Gastroesophageal sphincter (tissue), 4 donors: Measurements from ENCODE around the gene MYOT. TPM values are rescaled to one million over a fixed set of nuclear protein-coding genes. Genes with fewer than 3 reads are reported as not detected.

Experiments used
- ATAC-seq: fragments of 150-250 bp; one replicate; pipeline ENCODE4 v1.9.1; 2016; ENCODE audit warnings: mild to moderate bottlenecking, moderate library complexity
- H3K27ac ChIP-seq, 4 donors: fragments of 200-600 bp; sonication (generic) in 3 of 4; 1 replicate in 3 of 4; 2 replicates in 1 of 4; pipeline ENCODE4 v1.5.1; 2016 to 2019
- H3K27me3 ChIP-seq: fragments of 200-600 bp; sonication (generic); one replicate; pipeline ENCODE4 v1.5.1; 2019
- H3K36me3 ChIP-seq, 2 donors: fragments of 200-600 bp; sonication (generic); one replicate each; pipeline ENCODE4 v1.5.1; 2019; ENCODE audit warnings: control low read depth in 1 of 2
- H3K4me1 ChIP-seq, 3 donors: fragments of 200-600 bp; sonication (generic); 1 replicate in 2 of 3; 2 replicates in 1 of 3; pipeline ENCODE4 v1.5.1; 2016 to 2019; ENCODE audit warnings: control low read depth in 2 of 3
- H3K4me3 ChIP-seq, 2 donors: fragments of 200-600 bp; sonication (generic); one replicate each; pipeline ENCODE4 v1.5.1; 2019; ENCODE audit warnings: mild to moderate bottlenecking in 1 of 2, moderate library complexity in 1 of 2
- H3K9me3 ChIP-seq, 3 donors: fragments of 200-600 bp; sonication (generic); one replicate each; pipeline ENCODE4 v1.5.1; 2017 to 2019; ENCODE audit warnings: control low read depth in 2 of 3
- EP300 ChIP-seq: sonication (generic); formaldehyde crosslinking; IDR thresholded peaks from one replicate; pipeline ENCODE4 v1.6.1; 2017; ENCODE audit warnings: antibody characterized with exemption, mild to moderate bottlenecking
- POLR2A ChIP-seq, 2 donors: fragments of 450-650 bp; IDR thresholded peaks; one replicate each; pipeline ENCODE4 v1.6.1; 2017; ENCODE audit warnings: antibody characterized with exemption in 2 of 2, mild to moderate bottlenecking in 2 of 2, moderate library complexity in 1 of 2
- POLR2AphosphoS5 ChIP-seq: sonication (generic); formaldehyde crosslinking; IDR thresholded peaks from one replicate; pipeline ENCODE4 v1.6.1; 2017; ENCODE audit warnings: antibody characterized with exemption
- WGBS, 2 donors: methylation state at CpG; one replicate each; pipeline ENCODE4 v1.1.5; 2018; ENCODE audit warnings: low coverage in 1 of 2; 5-methylcytosine and 5-hydroxymethylcytosine counted together
- total RNA-seq, 4 donors: library from RNA; depleted of rRNA; stranded (reverse); fragments of >200 nt; gene quantifications; one replicate each; pipeline ENCODE4 v1.1.0, GENCODE V29; 2016
- TF ChIP-seq, protein P1 (sequence below), 4 experiments: fragments of 200-600 bp in 2 of 4; fragments of 450-650 bp in 2 of 4; sonication (generic) in 1 of 4; IDR thresholded peaks; one replicate each; pipeline ENCODE4 v1.5.1; 2017 to 2019; ENCODE audit warnings: antibody characterized with exemption in 4 of 4, mild to moderate bottlenecking in 2 of 4, moderate library complexity in 2 of 4

MYOT gene
- total RNA-seq, 4 donors from 2014 or later = 16.6 to 38.9 (median 32.8) TPM

DNA sequence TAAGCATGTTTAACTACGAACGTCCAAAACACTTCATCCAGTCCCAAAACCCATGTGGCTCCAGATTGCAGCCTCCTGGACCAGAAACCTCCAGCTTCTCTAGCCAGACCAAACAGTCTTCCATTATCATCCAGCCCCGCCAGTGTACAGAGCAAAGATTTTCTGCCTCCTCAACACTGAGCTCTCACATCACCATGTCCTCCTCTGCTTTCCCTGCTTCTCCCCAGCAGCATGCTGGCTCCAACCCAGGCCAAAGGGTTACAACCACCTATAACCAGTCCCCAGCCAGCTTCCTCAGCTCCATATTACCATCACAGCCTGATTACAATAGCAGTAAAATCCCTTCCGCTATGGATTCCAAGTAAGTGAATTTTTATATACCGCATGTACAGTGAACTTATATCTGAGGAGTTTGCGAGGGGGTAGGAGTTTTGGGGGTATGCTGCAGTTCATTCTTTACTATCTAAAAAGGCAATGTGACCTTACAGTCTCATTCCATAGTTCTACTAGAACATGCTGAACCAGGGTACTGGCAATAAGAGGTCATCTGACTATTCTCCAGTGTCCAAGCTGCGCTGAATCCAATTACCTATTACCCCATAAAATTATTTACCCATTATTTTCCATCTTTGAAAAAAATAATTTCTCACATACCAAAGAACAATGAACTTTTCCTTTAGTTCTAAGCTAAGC lies 3.1 kb downstream of the MYOT start:
- Histone ChIP-seq H3K4me1 (no peaks in the 10 kb centered on the region), H3K4me3 (no peak overlapping the region), H3K36me3 (no peaks in the 10 kb centered on the region), H3K27ac (no peak overlapping the region), H3K27me3 (no peaks in the 10 kb centered on the region), H3K9me3 (no peaks in the 10 kb centered on the region)
- TF ChIP-seq, protein P1, sequence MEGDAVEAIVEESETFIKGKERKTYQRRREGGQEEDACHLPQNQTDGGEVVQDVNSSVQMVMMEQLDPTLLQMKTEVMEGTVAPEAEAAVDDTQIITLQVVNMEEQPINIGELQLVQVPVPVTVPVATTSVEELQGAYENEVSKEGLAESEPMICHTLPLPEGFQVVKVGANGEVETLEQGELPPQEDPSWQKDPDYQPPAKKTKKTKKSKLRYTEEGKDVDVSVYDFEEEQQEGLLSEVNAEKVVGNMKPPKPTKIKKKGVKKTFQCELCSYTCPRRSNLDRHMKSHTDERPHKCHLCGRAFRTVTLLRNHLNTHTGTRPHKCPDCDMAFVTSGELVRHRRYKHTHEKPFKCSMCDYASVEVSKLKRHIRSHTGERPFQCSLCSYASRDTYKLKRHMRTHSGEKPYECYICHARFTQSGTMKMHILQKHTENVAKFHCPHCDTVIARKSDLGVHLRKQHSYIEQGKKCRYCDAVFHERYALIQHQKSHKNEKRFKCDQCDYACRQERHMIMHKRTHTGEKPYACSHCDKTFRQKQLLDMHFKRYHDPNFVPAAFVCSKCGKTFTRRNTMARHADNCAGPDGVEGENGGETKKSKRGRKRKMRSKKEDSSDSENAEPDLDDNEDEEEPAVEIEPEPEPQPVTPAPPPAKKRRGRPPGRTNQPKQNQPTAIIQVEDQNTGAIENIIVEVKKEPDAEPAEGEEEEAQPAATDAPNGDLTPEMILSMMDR (IDR thresholded peaks at IDR 0.05) = no peak
- no peak for ATAC-seq
- 95 to 96% methylated on average over 4 to 7 of the region's 7 CpGs for WGBS, 2 donors

- Histone ChIP-seq H3K4me1 (no peaks in the 10 kb centered on the region), H3K27ac (no peak overlapping the region), H3K36me3 (no peaks in the 10 kb centered on the region), H3K9me3 (no peaks in the 10 kb centered on the region), H3K4me3 (no peak overlapping the region), H3K27me3 (no peaks in the 10 kb centered on the region)
- ATAC-seq = no peak
- 93 to 97% methylated on average over 3 of the region's 3 CpGs for WGBS, 2 donors
- no peak for TF ChIP-seq POLR2A (IDR thresholded peaks at IDR 0.05)
- TF ChIP-seq, protein P1 (IDR thresholded peaks at IDR 0.05) = no peak
Observed at GRCh38 chr5:137871571-137871970, 3.9 kb downstream of the MYOT start.

DNA sequence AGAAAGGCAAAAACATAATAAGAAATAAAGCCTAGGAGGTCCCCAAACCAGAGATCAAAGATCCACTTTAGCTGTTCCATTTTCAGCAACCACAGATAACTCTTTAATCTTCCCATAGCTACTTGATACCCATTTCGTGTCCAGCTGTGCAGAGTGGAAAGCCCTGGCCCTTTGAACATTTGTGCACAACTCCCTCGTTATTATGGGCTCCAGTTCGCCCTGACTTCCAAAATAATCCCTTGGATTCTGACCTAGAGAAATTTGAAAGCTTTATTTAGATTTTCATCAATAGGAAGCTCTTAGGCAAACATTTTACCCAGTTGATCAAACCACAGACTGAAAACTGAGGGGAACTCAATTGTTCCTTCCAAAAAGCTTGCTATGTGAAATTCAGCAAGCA lies 4.8 kb downstream of the MYOT start:
- no peak overlapping the region for H3K27ac ChIP-seq
- H3K9me3 ChIP-seq = no peaks in the 10 kb centered on the region
- no peaks in the 10 kb centered on the region for H3K27me3 ChIP-seq
- 78 to 87% methylated on average over 3 of the region's 3 CpGs for WGBS, 2 donors
- TF ChIP-seq, protein P1 (IDR thresholded peaks at IDR 0.05) = no peak
- TF ChIP-seq POLR2AphosphoS5 (no peak), EP300 (no peak), POLR2A (IDR thresholded peaks at IDR 0.05) (no peak)
- H3K4me3 ChIP-seq = no peak overlapping the region
- no peak for ATAC-seq
- no peaks in the 10 kb centered on the region for H3K4me1 ChIP-seq
- no peaks in the 10 kb centered on the region for H3K36me3 ChIP-seq

DNA sequence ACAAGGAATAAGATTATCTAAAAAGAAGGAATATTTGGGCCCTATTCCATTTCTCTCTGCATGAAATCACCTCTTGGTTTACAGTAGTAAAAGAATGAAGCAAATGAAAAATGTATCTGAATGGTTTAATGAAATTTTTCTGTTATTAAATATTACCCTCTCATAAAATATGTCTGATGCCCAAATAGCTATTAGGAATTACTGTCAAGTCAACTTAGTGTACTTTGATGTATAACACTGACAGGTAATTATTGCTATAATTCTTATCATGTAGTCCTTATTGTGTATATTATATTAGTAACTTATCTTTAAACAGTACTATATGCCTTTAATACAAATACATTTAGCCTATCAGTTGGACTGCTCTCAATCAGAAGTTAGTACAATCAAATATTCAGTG lies 8.4 kb downstream of the MYOT start:
- peaks cover 0 to 12% (median 3%) of the 10 kb centered on the region in 3 donors for H3K4me1 ChIP-seq
- no peaks in the 10 kb centered on the region for H3K36me3 ChIP-seq
- no peak overlapping the region for H3K4me3 ChIP-seq
- no peaks in the 10 kb centered on the region for H3K27me3 ChIP-seq
- no peak for ATAC-seq
- TF ChIP-seq POLR2AphosphoS5 = no peak
- no peak for TF ChIP-seq EP300
- no peak for TF ChIP-seq POLR2A (IDR thresholded peaks at IDR 0.05)
- TF ChIP-seq, protein P1 (IDR thresholded peaks at IDR 0.05) = no peak
- H3K9me3 ChIP-seq = no peaks in the 10 kb centered on the region
- no peak overlapping the region for H3K27ac ChIP-seq

GRCh38 chr5:137880313-137880712 lies 12.7 kb downstream of the MYOT start:
- Histone ChIP-seq H3K27me3 (no peaks in the 10 kb centered on the region), H3K4me1 (peaks cover 0 to 16% (median 3%) of the 10 kb centered on the region in 3 donors), H3K36me3 (no peaks in the 10 kb centered on the region), H3K4me3 (peak overlapping the region; percentile 25 to 27), H3K27ac (peak overlapping the region; percentile 59 to 73 (median 72)), H3K9me3 (no peaks in the 10 kb centered on the region)
- peak; percentile 80 for TF ChIP-seq POLR2AphosphoS5
- TF ChIP-seq, protein P1 (IDR thresholded peaks at IDR 0.05) = no peak
- TF ChIP-seq EP300 = no peak
- TF ChIP-seq POLR2A (IDR thresholded peaks at IDR 0.05) = no peak
- peak; percentile 86 for ATAC-seq
- 21 to 33% methylated on average over 1 of the region's 1 CpG for WGBS, 2 donors
